Pancreas (tissue), 10 donors: ENCODE data around the gene PSMG3. TPM values are rescaled to one million over a fixed set of nuclear protein-coding genes. Genes with fewer than 3 reads are reported as not detected.
A peak's percentile ranks its signal among the peaks of the same experiment; 100 is the strongest.

Experiments
- ATAC-seq, 4 donors: fragments of 200-7000 bp; cut with Tn5 transposase; one replicate each; pipeline versions ENCODE4 v1.8.0 to v1.9.1; 2020; ENCODE audit warnings: mild to moderate bottlenecking in 4 of 4, moderate library complexity in 4 of 4
- DNase-seq, 6 donors: peaks; one replicate each; pipeline ENCODE4 v3.0.0-alpha.2; 2020
- FAIRE-seq: peaks from 2 replicates; lab custom pipeline; 2012; peaks lifted over from hg19 to GRCh38; lab: Jason Lieb, UNC
- H3K27ac ChIP-seq, 4 donors: fragments of 200-600 bp; sonication (generic); 1 replicate in 3 of 4; 2 replicates in 1 of 4; pipeline versions ENCODE4 v1.5.0 to v1.8.0; 2020
- H3K27me3 ChIP-seq, 4 donors: fragments of 200-600 bp; one replicate each; pipeline ENCODE4 v1.8.0; 2021
- H3K36me3 ChIP-seq, 3 donors: fragments of 200-600 bp; sonication (generic) in 1 of 3; one replicate each; pipeline versions ENCODE4 v1.5.0 to v1.8.0; 2020 to 2021
- H3K4me1 ChIP-seq, 3 donors: fragments of 200-600 bp; one replicate each; pipeline ENCODE4 v1.8.0; 2021
- H3K4me3 ChIP-seq, 4 donors: fragments of 200-600 bp; sonication (generic) in 2 of 4; one replicate each; pipeline versions ENCODE4 v1.5.0 to v1.8.0; 2020 to 2021
- H3K9me3 ChIP-seq, 4 donors: fragments of 200-600 bp; one replicate each; pipeline ENCODE4 v1.8.0; 2021
- WGBS, 2 donors: extraction: QIAGEN DNeasy Blood & Tissue Kit; methylation state at CpG; one replicate each; pipeline ENCODE4 v1.1.7; 2013; 5-methylcytosine and 5-hydroxymethylcytosine counted together
- intact Hi-C, 3 donors: fragments of 100-400 bp; cut with DNase I; formaldehyde crosslinking; loops; one replicate each; pipeline versions ENCODE4 v1.11.1 to v1.14.2; 2022
- polyA plus RNA-seq, 2 donors: library from polyadenylated mRNA; stranded (reverse); fragments of 200-250 nt; gene quantifications; one replicate each; pipeline ENCODE4 v1.2.3, GENCODE V29; 2013
- total RNA-seq, 6 donors: library from RNA; stranded (reverse); fragmentation: NEBNext Ultra II Directional in 4 of 6; extraction: Animal tissue kit (Norgen Biotek cat#: 25700) in 4 of 6; gene quantifications; one replicate each; pipeline versions ENCODE4 v1.2.1 to v1.2.4, GENCODE V29; 2021 to 2023
- TF ChIP-seq, protein P1 (sequence below), 4 donors: fragments of 200-600 bp; sonication (generic) in 3 of 4; IDR thresholded peaks; one replicate each; pipeline versions ENCODE4 v1.5.0 to v1.8.0; 2021; ENCODE audit warnings: antibody characterized with exemption in 4 of 4
- donor health status: healthy with polysubstance abuse.
- donor health status: DM: no; HTN: no; CAD: no; lungs with moderate emphysema.
- donor health status: DM: no; HTN: no; CAD: no.
- donor health status: control.
- donor health status: control.
- donor health status: Bipolar disorder and iron deficiency.
- donor health status: DM: yes; HTN: yes; CAD: no.
- donor health status: DM: no; HTN: no; CAD: no.
- donor health status: DM: no; HTN: no; CAD: no.
- donor health status: DM: yes; HTN: yes; CAD: no.

PSMG3 gene
- total and polyA plus RNA-seq, 8 donors: 6.7 to 46.1 (median 11.1) TPM

DNA sequence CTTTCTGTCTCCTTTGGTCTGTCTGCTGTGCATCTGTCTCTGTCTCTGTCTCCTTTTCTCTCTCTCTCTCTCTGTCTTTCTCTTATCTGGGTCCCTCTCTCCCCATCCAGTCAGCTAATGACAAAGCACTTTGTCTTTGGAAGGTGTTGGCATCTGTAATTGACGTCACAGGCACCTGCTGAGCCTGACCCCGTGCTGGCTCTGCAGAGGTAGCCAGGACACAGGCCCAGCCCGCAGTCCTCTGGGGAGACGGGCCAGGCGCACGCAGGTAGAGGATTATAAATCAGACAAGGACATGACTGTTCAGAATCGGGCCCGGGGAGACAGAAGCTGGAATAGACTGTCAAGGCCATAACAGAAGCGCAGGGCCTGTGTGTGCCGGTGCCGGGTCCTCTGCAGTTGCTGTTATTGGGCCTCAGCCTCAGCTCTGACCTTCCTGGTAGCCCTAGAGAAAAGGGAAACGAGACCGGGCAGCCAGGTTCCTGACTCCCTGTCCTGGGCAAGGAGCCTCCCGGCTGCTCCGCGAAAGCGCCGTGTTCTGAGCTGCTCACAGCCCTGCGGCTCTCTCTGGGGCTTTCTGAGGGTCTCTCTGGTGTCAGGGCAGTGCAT is 10.7 kb upstream of the PSMG3 start:
- H3K27me3 ChIP-seq: no peaks in the 10 kb centered on the region
- H3K36me3 ChIP-seq: no peaks in the 10 kb centered on the region
- no peaks in the 10 kb centered on the region for H3K9me3 ChIP-seq
- ATAC-seq (no peak), DNase-seq (no peak), FAIRE-seq (no peak)
- WGBS, 2 donors: 81 to 83% methylated on average over 19 of the region's 19 CpGs
- TF ChIP-seq, protein P1, sequence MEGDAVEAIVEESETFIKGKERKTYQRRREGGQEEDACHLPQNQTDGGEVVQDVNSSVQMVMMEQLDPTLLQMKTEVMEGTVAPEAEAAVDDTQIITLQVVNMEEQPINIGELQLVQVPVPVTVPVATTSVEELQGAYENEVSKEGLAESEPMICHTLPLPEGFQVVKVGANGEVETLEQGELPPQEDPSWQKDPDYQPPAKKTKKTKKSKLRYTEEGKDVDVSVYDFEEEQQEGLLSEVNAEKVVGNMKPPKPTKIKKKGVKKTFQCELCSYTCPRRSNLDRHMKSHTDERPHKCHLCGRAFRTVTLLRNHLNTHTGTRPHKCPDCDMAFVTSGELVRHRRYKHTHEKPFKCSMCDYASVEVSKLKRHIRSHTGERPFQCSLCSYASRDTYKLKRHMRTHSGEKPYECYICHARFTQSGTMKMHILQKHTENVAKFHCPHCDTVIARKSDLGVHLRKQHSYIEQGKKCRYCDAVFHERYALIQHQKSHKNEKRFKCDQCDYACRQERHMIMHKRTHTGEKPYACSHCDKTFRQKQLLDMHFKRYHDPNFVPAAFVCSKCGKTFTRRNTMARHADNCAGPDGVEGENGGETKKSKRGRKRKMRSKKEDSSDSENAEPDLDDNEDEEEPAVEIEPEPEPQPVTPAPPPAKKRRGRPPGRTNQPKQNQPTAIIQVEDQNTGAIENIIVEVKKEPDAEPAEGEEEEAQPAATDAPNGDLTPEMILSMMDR (IDR thresholded peaks at IDR 0.05): no peak
- intact Hi-C loops: loop anchor here in 1 of 3 donors (10.0 kb wide), 1 partner anchor 634 kb away; no protein-coding TSS in a partner anchor
- H3K27ac ChIP-seq: no peak overlapping the region
- peaks cover 0 to 3% (median 0%) of the 10 kb centered on the region in 3 donors for H3K4me1 ChIP-seq
- H3K4me3 ChIP-seq: no peak overlapping the region

DNA sequence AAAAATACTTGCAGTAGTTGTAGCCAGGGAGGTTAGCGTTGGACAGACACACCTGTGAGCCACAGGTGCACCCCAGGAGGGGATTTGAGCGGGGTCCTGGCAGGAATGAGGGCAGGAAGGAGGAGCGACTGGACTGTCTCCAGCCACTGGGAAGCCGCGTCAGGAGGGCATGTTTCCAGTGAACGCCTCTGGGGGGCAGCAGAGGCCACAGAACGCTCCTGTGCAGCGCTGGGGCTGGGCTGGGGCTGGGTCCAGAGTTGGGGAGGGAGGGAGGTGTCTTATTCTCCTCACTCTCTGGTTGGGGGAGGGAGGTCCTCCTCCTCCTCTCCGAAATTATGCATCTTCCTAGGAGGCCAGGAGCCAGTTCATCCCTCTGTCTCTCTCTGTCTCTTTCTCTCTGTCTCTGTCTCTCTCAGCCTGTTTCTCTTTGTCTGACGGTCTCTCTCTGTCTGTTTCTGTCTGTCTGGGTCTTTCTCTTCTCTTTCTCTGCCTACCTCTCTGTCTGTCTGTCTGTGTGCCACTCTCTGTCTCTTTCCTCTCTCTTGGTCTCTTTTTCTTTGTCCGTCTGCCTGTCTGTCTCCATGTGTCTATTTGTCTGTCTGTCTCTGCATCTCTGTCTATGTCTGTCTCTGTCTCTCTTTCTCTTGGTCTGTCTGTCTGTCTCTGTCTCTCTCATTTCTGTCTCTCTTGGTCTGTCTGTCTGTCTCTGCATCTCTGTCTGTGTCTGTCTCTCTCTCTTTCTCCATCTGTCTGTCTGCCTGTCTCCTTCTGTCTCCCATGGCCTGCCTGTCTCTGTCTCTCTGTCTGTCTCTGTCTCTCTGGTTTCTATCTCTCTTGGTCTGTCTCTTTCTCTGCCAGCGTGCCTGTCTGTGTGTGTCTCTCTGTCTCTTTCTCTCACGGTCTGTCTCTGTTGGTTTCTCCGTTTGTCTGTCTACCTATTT is 9.9 kb upstream of the PSMG3 start:
- Histone ChIP-seq H3K4me1 (peaks cover 0 to 3% (median 0%) of the 10 kb centered on the region in 3 donors), H3K4me3 (no peak overlapping the region), H3K36me3 (no peaks in the 10 kb centered on the region), H3K27me3 (no peaks in the 10 kb centered on the region), H3K9me3 (no peaks in the 10 kb centered on the region), H3K27ac (no peak overlapping the region)
- TF ChIP-seq, protein P1 (IDR thresholded peaks at IDR 0.05): peak; percentile 57 to 75 (median 72)
- WGBS, 2 donors: 27 to 30% methylated on average over 12 to 14 of the region's 14 CpGs
- DNase-seq: peak in 5 of 6 donors; percentile 42 to 88 (median 74)
- intact Hi-C loops: loop anchor here in 1 of 3 donors (10.0 kb wide), 1 partner anchor 635 kb away; no protein-coding TSS in a partner anchor
- FAIRE-seq: no peak
- ATAC-seq: peak; percentile 88 to 99 (median 96)

DNA sequence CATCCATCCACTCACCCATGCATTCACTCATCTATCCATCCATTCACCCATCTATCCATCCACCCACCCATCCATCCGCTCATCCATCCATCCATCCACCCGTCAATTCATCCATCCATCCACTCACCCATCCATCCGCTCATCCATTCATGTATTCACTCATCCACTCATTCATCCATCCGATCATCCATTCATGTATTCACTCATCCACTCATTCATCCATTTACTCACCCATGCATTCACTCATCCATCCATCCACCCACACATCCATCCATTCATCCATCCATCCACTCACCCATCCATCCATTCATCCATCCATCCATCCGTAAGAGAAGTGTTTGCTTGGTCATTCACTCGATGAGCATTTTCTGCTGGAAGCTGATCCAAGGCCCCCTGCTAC is 8.7 kb upstream of the PSMG3 start:
- FAIRE-seq (no peak), DNase-seq (no peak), ATAC-seq (no peak)
- peaks cover 0 to 3% (median 0%) of the 10 kb centered on the region in 3 donors for H3K4me1 ChIP-seq
- WGBS, 2 donors: 80 to 90% methylated on average over 6 of the region's 6 CpGs
- TF ChIP-seq, protein P1 (IDR thresholded peaks at IDR 0.05): no peak
- no peak overlapping the region for H3K27ac ChIP-seq
- intact Hi-C loops: no loop called here
- no peaks in the 10 kb centered on the region for H3K36me3 ChIP-seq
- no peaks in the 10 kb centered on the region for H3K27me3 ChIP-seq
- H3K4me3 ChIP-seq: no peak overlapping the region
- no peaks in the 10 kb centered on the region for H3K9me3 ChIP-seq

DNA sequence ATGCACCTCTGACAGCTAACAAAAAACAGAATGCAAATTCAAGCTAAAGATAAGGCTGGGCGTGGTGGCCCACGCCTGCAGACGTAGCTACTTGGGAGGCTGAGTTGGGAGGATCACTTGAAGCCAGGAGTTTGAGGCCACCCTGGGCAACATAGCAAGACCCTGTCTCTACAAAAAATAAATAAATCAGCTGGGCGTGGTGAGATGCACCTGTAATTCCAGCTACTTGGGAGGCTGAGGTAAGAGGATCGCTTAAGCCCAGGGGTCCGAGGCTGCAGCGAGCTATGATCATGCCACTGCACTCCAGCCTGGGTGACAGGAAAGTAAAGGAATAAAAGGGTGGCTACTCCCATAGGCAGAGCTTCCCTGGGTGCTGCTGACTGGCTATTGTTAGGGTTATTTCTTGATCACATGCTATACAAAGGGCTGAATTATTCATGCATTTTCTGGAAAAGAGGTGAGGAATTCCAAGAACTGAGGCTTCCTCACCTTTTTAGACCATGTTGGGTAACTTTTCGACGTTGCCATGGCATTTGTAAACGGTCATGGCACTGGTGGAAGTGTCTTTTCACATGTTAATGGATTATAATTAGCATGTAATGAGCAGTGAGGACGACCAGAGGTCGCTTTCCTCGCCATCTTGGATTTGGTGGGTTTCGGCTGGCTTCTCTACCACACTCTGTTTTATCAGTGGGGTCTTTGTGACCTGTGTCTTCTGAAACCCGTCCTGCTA is 6.9 kb upstream of the PSMG3 start:
- intact Hi-C loops: no loop called here
- Histone ChIP-seq H3K27ac (no peak overlapping the region), H3K9me3 (no peaks in the 10 kb centered on the region), H3K4me1 (peaks cover 0 to 6% (median 0%) of the 10 kb centered on the region in 3 donors), H3K27me3 (no peaks in the 10 kb centered on the region), H3K4me3 (no peak overlapping the region), H3K36me3 (no peaks in the 10 kb centered on the region)
- no peak for ATAC-seq
- no peak for DNase-seq
- 77 to 78% methylated on average over 15 of the region's 15 CpGs for WGBS, 2 donors
- TF ChIP-seq, protein P1 (IDR thresholded peaks at IDR 0.05): no peak
- no peak for FAIRE-seq
